DND-41 (cell line): ENCODE data around the gene TPP2.

ENCODE experiments used
- ATAC-seq: fragments of 200-7000 bp; cut with Tn5 transposase; 3 replicates; pipeline ENCODE4 v1.9.1; 2021; ENCODE audit warnings: low read depth; ENCODE audit not compliant: insufficient read depth
- DNase-seq: peaks from one replicate; pipeline ENCODE4 v3.0.0-alpha.2; 2020
- H2AFZ ChIP-seq: 2 replicates; pipeline ENCODE4 v1.6.0; 2012; ENCODE audit warnings: low read depth, low read length
- H3K27ac ChIP-seq: 2 replicates; pipeline ENCODE4 v1.5.1; 2012; ENCODE audit warnings: low read length, inconsistent platforms
- H3K27me3 ChIP-seq: fragments of 200-600 bp; sonication (generic); 2 replicates; pipeline ENCODE4 v1.6.0; 2012; ENCODE audit warnings: low read length, mild to moderate bottlenecking, inconsistent platforms; ENCODE audit not compliant: insufficient read depth, poor library complexity
- H3K36me3 ChIP-seq: 2 replicates; pipeline ENCODE4 v1.5.1; 2012; ENCODE audit warnings: low read length, inconsistent platforms; ENCODE audit not compliant: insufficient read depth
- H3K4me1 ChIP-seq: 2 replicates; pipeline ENCODE4 v1.5.1; 2012; ENCODE audit warnings: mild to moderate bottlenecking, low read length; ENCODE audit not compliant: insufficient read depth
- H3K4me2 ChIP-seq: 2 replicates; pipeline ENCODE4 v1.6.0; 2012; ENCODE audit warnings: mild to moderate bottlenecking, moderate library complexity, low read length, inconsistent platforms; ENCODE audit not compliant: insufficient read depth
- H3K4me3 ChIP-seq, 2 experiments: fragments of 200-600 bp in 1 of 2; shearing (Covaris generic) in 1 of 2; 2 replicates each; pipeline ENCODE4 v1.5.1; 2012 to 2016; ENCODE audit warnings: inconsistent platforms in 2 of 2, low read length in 2 of 2, mild to moderate bottlenecking in 2 of 2, low read depth in 1 of 2, moderate library complexity in 1 of 2
- H3K79me2 ChIP-seq: 2 replicates; pipeline ENCODE4 v1.6.0; 2012; ENCODE audit warnings: low read length, inconsistent platforms; ENCODE audit not compliant: insufficient read depth
- H3K9ac ChIP-seq: 2 replicates; pipeline ENCODE4 v1.6.0; 2012; ENCODE audit warnings: low read depth, mild to moderate bottlenecking, inconsistent platforms, low read length, moderate library complexity
- H3K9me3 ChIP-seq: 2 replicates; pipeline ENCODE4 v1.5.1; 2012; ENCODE audit warnings: low read length, moderate library complexity, mild to moderate bottlenecking, inconsistent platforms; ENCODE audit not compliant: insufficient read depth, severe bottlenecking
- H4K20me1 ChIP-seq: 2 replicates; pipeline ENCODE4 v1.6.0; 2012; ENCODE audit warnings: low read length; ENCODE audit not compliant: insufficient read depth
- CTCF ChIP-seq: IDR thresholded peaks from 2 replicates; pipeline ENCODE4 v1.5.1; 2012; ENCODE audit warnings: borderline replicate concordance, low read length, moderate library complexity, mild to moderate bottlenecking; ENCODE audit not compliant: poor library complexity, severe bottlenecking; ENCODE audit errors: extremely low read depth
- EZH2 ChIP-seq: IDR thresholded peaks from 3 replicates; pipeline ENCODE4 v1.6.1; 2012; ENCODE audit warnings: borderline replicate concordance, low read depth, mild to moderate bottlenecking, moderate library complexity, low read length, inconsistent platforms; ENCODE audit not compliant: severe bottlenecking

Gene TPP2

GRCh38 chr13:102631198-102631597, 34.4 kb downstream of the TPP2 start:
- no peak overlapping the region for H3K4me2 ChIP-seq
- no peaks in the 10 kb centered on the region for H3K27me3 ChIP-seq
- H3K27ac ChIP-seq = no peak overlapping the region
- no peak overlapping the region for H3K9ac ChIP-seq
- ATAC-seq (no peak), DNase-seq (no peak)
- H3K4me3 ChIP-seq = no peak overlapping the region
- no peaks in the 10 kb centered on the region for H4K20me1 ChIP-seq
- H3K9me3 ChIP-seq = no peaks in the 10 kb centered on the region
- H3K4me1 ChIP-seq = no peaks in the 10 kb centered on the region
- H3K36me3 ChIP-seq = peaks cover 95% of the 10 kb centered on the region
- H3K79me2 ChIP-seq = no peaks in the 10 kb centered on the region
- H2AFZ ChIP-seq = no peak overlapping the region
- TF ChIP-seq CTCF = no peak
- TF ChIP-seq EZH2 = no peak

DNA sequence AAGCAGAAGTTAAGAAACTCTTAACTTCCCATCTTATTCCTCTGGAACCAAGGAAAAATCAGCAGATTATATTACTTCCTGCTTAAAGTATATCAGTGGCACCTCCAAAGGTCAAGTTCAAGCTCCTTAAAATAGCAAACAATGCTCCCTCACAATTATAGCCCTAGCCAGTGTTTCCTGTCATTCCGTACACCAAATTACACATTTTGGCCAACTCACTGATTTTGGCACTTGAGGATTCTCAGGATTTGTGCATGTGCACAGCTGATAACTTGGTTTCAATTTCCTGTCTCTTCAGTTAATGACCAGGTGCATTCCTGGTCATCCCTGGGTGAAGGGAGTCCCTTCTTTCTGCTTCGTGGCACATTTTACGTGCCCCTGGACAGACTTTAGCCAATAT, 42.0 kb downstream of the TPP2 start:
- H3K4me3 ChIP-seq = no peak overlapping the region
- DNase-seq = no peak
- no peak overlapping the region for H3K27ac ChIP-seq
- no peak overlapping the region for H3K9ac ChIP-seq
- peaks cover 97% of the 10 kb centered on the region for H3K36me3 ChIP-seq
- H3K9me3 ChIP-seq = no peaks in the 10 kb centered on the region
- no peaks in the 10 kb centered on the region for H3K27me3 ChIP-seq
- TF ChIP-seq CTCF (no peak), EZH2 (no peak)
- H3K4me2 ChIP-seq = no peak overlapping the region
- H2AFZ ChIP-seq = no peak overlapping the region
- no peaks in the 10 kb centered on the region for H3K4me1 ChIP-seq
- no peaks in the 10 kb centered on the region for H4K20me1 ChIP-seq
- no peaks in the 10 kb centered on the region for H3K79me2 ChIP-seq
- no peak for ATAC-seq

- no peak for ATAC-seq
- TF ChIP-seq CTCF (no peak), EZH2 (no peak)
- DNase-seq = no peak
- no peaks in the 10 kb centered on the region for H3K9me3 ChIP-seq
- H3K27ac ChIP-seq = no peak overlapping the region
- H4K20me1 ChIP-seq = no peaks in the 10 kb centered on the region
- no peaks in the 10 kb centered on the region for H3K79me2 ChIP-seq
- H3K9ac ChIP-seq = no peak overlapping the region
- no peaks in the 10 kb centered on the region for H3K4me1 ChIP-seq
- H3K27me3 ChIP-seq = no peaks in the 10 kb centered on the region
- H2AFZ ChIP-seq = no peak overlapping the region
- peaks cover 96% of the 10 kb centered on the region for H3K36me3 ChIP-seq
- no peak overlapping the region for H3K4me2 ChIP-seq
- no peak overlapping the region for H3K4me3 ChIP-seq
Measured at GRCh38 chr13:102642029-102642428, 45.2 kb downstream of the TPP2 start.

DNA sequence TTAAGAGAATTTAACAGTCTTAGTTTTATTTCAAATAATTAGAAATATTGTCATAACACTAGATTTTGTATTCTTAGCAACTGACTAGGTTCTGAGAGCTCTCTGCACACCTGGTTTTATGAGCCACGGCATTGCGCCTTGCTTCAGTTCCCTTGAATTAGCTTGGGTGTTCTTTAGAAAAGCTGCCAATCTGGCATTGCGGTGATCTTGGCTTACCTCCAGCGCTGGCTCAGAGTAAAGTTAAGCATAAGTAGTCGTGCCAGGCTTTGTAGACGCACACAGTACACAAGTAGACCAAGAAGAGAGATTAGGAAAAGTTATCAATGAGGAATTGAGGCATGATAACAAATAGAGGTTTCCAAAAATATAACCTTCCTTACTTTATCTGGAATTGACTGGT, 45.7 kb downstream of the TPP2 start:
- Histone ChIP-seq H3K4me3 (no peak overlapping the region), H3K4me2 (no peak overlapping the region), H3K4me1 (no peaks in the 10 kb centered on the region), H3K36me3 (peaks cover 98% of the 10 kb centered on the region), H3K79me2 (no peaks in the 10 kb centered on the region), H3K9ac (no peak overlapping the region), H2AFZ (no peak overlapping the region), H3K27me3 (no peaks in the 10 kb centered on the region), H3K9me3 (no peaks in the 10 kb centered on the region), H3K27ac (no peak overlapping the region), H4K20me1 (no peaks in the 10 kb centered on the region)
- TF ChIP-seq EZH2 (no peak), CTCF (no peak)
- ATAC-seq = no peak
- DNase-seq = no peak
